ENCODE data around the gene ALDOB. TPM values are rescaled to one million over a fixed set of nuclear protein-coding genes. Genes with fewer than 3 reads are reported as not detected.

The ALDOB gene
- total RNA-seq, 1 experiment from 2014 or later, result 1.2 TPM

DNA sequence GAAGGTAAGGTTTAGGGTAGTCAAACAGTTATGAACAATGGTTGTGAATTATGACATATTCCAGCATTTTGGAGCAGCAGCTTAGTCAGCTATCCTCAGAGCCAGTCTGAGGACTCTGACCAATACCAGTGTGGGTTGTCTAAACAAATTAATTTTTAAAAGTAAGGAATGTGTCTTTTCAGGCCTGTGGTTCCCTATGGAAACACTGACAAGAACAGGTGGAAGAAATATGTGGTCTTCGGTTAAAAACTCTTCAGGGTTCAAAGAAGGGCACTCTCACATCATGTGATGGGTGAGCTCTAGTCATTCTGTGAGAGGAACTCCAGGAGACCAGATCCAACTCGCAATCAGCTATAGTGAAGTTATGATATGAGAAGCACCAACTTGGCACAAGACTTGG lies 33.5 kb upstream of the ALDOB start:
- ATAC-seq, result no peak
- TF ChIP-seq, protein P1, sequence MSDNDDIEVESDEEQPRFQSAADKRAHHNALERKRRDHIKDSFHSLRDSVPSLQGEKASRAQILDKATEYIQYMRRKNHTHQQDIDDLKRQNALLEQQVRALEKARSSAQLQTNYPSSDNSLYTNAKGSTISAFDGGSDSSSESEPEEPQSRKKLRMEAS (IDR thresholded peaks at IDR 0.05), result no peak
- no peak for TF ChIP-seq POLR2AphosphoS5 (IDR thresholded peaks at IDR 0.05; ENCODE audit: low read depth, low read length)
- no peak for TF ChIP-seq FOSL1 (IDR thresholded peaks at IDR 0.05; ENCODE audit: low read depth)
- TF ChIP-seq, protein P2, sequence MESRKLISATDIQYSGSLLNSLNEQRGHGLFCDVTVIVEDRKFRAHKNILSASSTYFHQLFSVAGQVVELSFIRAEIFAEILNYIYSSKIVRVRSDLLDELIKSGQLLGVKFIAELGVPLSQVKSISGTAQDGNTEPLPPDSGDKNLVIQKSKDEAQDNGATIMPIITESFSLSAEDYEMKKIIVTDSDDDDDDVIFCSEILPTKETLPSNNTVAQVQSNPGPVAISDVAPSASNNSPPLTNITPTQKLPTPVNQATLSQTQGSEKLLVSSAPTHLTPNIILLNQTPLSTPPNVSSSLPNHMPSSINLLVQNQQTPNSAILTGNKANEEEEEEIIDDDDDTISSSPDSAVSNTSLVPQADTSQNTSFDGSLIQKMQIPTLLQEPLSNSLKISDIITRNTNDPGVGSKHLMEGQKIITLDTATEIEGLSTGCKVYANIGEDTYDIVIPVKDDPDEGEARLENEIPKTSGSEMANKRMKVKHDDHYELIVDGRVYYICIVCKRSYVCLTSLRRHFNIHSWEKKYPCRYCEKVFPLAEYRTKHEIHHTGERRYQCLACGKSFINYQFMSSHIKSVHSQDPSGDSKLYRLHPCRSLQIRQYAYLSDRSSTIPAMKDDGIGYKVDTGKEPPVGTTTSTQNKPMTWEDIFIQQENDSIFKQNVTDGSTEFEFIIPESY (IDR thresholded peaks at IDR 0.05; ENCODE audit: extremely low read depth, insufficient replicate concordance, low read length), result no peak
- no peak for TF ChIP-seq SIN3A (IDR thresholded peaks at IDR 0.05; ENCODE audit: low read depth)
- no peak for TF ChIP-seq RAD21 (IDR thresholded peaks at IDR 0.05; ENCODE audit: low read depth)
- TF ChIP-seq EGR1 (IDR thresholded peaks at IDR 0.05; ENCODE audit: low read depth), result no peak
- TF ChIP-seq EZH2phosphoT487 (IDR thresholded peaks at IDR 0.05; ENCODE audit: borderline replicate concordance), result no peak
- TF ChIP-seq CBX3 (IDR thresholded peaks at IDR 0.05; ENCODE audit: low read depth), result no peak
- TF ChIP-seq, protein P3, sequence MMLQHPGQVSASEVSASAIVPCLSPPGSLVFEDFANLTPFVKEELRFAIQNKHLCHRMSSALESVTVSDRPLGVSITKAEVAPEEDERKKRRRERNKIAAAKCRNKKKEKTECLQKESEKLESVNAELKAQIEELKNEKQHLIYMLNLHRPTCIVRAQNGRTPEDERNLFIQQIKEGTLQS (IDR thresholded peaks at IDR 0.05), result no peak
- no peak for TF ChIP-seq ZFX (IDR thresholded peaks at IDR 0.05)
- no peak for TF ChIP-seq JUND (IDR thresholded peaks at IDR 0.05)
- TF ChIP-seq ELF1 (IDR thresholded peaks at IDR 0.05; ENCODE audit: borderline replicate concordance, low read depth), result no peak
- TF ChIP-seq, protein P4, sequence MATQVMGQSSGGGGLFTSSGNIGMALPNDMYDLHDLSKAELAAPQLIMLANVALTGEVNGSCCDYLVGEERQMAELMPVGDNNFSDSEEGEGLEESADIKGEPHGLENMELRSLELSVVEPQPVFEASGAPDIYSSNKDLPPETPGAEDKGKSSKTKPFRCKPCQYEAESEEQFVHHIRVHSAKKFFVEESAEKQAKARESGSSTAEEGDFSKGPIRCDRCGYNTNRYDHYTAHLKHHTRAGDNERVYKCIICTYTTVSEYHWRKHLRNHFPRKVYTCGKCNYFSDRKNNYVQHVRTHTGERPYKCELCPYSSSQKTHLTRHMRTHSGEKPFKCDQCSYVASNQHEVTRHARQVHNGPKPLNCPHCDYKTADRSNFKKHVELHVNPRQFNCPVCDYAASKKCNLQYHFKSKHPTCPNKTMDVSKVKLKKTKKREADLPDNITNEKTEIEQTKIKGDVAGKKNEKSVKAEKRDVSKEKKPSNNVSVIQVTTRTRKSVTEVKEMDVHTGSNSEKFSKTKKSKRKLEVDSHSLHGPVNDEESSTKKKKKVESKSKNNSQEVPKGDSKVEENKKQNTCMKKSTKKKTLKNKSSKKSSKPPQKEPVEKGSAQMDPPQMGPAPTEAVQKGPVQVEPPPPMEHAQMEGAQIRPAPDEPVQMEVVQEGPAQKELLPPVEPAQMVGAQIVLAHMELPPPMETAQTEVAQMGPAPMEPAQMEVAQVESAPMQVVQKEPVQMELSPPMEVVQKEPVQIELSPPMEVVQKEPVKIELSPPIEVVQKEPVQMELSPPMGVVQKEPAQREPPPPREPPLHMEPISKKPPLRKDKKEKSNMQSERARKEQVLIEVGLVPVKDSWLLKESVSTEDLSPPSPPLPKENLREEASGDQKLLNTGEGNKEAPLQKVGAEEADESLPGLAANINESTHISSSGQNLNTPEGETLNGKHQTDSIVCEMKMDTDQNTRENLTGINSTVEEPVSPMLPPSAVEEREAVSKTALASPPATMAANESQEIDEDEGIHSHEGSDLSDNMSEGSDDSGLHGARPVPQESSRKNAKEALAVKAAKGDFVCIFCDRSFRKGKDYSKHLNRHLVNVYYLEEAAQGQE (IDR thresholded peaks at IDR 0.05; ENCODE audit: low read depth), result no peak
- TF ChIP-seq, protein P5, sequence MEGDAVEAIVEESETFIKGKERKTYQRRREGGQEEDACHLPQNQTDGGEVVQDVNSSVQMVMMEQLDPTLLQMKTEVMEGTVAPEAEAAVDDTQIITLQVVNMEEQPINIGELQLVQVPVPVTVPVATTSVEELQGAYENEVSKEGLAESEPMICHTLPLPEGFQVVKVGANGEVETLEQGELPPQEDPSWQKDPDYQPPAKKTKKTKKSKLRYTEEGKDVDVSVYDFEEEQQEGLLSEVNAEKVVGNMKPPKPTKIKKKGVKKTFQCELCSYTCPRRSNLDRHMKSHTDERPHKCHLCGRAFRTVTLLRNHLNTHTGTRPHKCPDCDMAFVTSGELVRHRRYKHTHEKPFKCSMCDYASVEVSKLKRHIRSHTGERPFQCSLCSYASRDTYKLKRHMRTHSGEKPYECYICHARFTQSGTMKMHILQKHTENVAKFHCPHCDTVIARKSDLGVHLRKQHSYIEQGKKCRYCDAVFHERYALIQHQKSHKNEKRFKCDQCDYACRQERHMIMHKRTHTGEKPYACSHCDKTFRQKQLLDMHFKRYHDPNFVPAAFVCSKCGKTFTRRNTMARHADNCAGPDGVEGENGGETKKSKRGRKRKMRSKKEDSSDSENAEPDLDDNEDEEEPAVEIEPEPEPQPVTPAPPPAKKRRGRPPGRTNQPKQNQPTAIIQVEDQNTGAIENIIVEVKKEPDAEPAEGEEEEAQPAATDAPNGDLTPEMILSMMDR (IDR thresholded peaks at IDR 0.05 in 2 of 3, conservative IDR thresholded peaks at IDR 0.05 in 1 of 3; ENCODE audit: borderline replicate concordance in 1 of 3, insufficient read depth in 1 of 3, low read depth in 2 of 3, low read length in 2 of 3), result no peak
- no peak for TF ChIP-seq POLR2A (IDR thresholded peaks at IDR 0.05; ENCODE audit: borderline replicate concordance, extremely low read depth, insufficient read depth, insufficient read length)
- no peak for TF ChIP-seq CEBPB (IDR thresholded peaks at IDR 0.05; ENCODE audit: low read depth)
- TF ChIP-seq ZNF274 (IDR thresholded peaks at IDR 0.05; ENCODE audit: low read depth, low read length), result no peak
- no peak for TF ChIP-seq SP1 (IDR thresholded peaks at IDR 0.05; ENCODE audit: low read depth)
- Histone ChIP-seq H3K9me2 (ENCODE audit: insufficient read depth) (no peaks in the 10 kb centered on the region), H3K79me2 (ENCODE audit: insufficient read depth, low read length) (no peaks in the 10 kb centered on the region), H3K27ac (ENCODE audit: low read depth, low read length) (no peak overlapping the region), H3K4me1 (ENCODE audit: control insufficient read depth in 1 of 2, insufficient read depth in 2 of 2, low read length in 2 of 2) (peaks cover 5 to 11% of the 10 kb centered on the region in 2 experiments; a peak in 3 of 4 replicates), H4K20me1 (ENCODE audit: insufficient read depth) (no peaks in the 10 kb centered on the region), H3K4me2 (ENCODE audit: low read length) (no peak overlapping the region), H3K9ac (ENCODE audit: low read length) (no peak overlapping the region), H3K36me3 (ENCODE audit: control insufficient read depth in 1 of 2, insufficient read depth in 2 of 2, low read length in 2 of 2) (no peaks in the 10 kb centered on the region; a peak in 1 of 4 replicates), H3K4me3 (replicated peaks in 1 of 2; ENCODE audit: low read depth in 1 of 2, low read length in 2 of 2) (no peak overlapping the region), H2AFZ (ENCODE audit: low read depth, low read length, poor library complexity, severe bottlenecking) (no peak overlapping the region), H3K27me3 (ENCODE audit: insufficient read depth, low read length) (no peaks in the 10 kb centered on the region), H3K9me3 (ENCODE audit: control insufficient read depth in 1 of 2, insufficient read depth in 1 of 2, low read depth in 1 of 2, low read length in 2 of 2) (no peaks in the 10 kb centered on the region)
- ChIA-PET CTCF (interaction anchor here (1.6 to 3.7 kb wide), 2 partner anchors 10 to 80 kb away, joined by 3 to 18 read pairs; no protein-coding TSS in a partner anchor), POLR2A (no interaction called here), RAD21 (ENCODE audit: low non-redundant PET in 1 of 2, low total read pairs in 2 of 2, uncharacterized antibody in 2 of 2, unreplicated experiment in 2 of 2) (no interaction called here)
- intact Hi-C loops (cut with micrococcal nuclease), result no loop called here
- BruUV-seq (replicated peaks), result no TSS peak
- no peak for DNase-seq (ENCODE audit: low read depth, low spot score)
